Peyer's patch (tissue), 4 donors: ENCODE results near the gene KLF16.

Experiments
- POLR2A ChIP-seq, 2 donors: fragments of 450-650 bp; IDR thresholded peaks; one replicate each; pipeline ENCODE4 v1.5.1; 2017; ENCODE audit warnings: antibody characterized with exemption in 2 of 2, mild to moderate bottlenecking in 2 of 2, moderate library complexity in 2 of 2
- TF ChIP-seq, protein P1 (sequence below), 6 experiments: fragments of 450-650 bp in 4 of 6; fragments of 200-600 bp in 2 of 6; sonication (generic) in 1 of 6; IDR thresholded peaks; one replicate each; pipeline ENCODE4 v1.5.1; 2017 to 2019; ENCODE audit warnings: antibody characterized with exemption in 6 of 6, mild to moderate bottlenecking in 3 of 6, moderate library complexity in 1 of 6

DNA sequence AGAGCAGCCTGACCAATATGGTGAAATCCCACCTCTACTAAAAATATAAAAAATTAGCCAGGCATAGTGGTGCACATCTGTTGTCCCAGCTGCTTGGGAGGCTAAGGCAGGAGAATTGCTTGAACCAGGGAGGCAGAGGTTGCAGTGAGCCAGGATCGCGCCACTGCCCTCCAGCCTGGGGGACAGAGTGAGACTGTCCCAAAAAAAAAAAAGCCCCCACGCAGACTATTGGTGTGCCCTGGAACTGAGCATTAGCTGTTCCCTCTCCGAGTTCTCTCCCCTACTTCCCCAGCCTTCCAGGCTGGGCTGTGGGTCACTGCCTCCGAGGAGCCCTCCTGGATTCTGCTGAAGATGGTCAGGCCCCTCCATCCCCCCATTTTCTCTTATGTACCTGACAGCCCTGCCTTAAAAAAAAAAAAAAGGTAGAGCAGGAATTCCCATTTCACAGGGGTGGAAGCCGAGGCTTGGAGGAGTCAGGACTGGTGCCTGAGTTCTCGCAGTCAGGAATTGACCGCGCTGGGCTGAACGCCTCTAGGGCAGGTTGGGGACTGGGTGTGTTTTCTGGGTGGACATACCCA lies 43.7 kb upstream of the KLF16 start:
- TF ChIP-seq, protein P1, sequence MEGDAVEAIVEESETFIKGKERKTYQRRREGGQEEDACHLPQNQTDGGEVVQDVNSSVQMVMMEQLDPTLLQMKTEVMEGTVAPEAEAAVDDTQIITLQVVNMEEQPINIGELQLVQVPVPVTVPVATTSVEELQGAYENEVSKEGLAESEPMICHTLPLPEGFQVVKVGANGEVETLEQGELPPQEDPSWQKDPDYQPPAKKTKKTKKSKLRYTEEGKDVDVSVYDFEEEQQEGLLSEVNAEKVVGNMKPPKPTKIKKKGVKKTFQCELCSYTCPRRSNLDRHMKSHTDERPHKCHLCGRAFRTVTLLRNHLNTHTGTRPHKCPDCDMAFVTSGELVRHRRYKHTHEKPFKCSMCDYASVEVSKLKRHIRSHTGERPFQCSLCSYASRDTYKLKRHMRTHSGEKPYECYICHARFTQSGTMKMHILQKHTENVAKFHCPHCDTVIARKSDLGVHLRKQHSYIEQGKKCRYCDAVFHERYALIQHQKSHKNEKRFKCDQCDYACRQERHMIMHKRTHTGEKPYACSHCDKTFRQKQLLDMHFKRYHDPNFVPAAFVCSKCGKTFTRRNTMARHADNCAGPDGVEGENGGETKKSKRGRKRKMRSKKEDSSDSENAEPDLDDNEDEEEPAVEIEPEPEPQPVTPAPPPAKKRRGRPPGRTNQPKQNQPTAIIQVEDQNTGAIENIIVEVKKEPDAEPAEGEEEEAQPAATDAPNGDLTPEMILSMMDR (IDR thresholded peaks at IDR 0.05): no peak
- TF ChIP-seq POLR2A (IDR thresholded peaks at IDR 0.05): no peak
